ENCODE measurements around the gene NPR2.

NPR2 gene

DNA sequence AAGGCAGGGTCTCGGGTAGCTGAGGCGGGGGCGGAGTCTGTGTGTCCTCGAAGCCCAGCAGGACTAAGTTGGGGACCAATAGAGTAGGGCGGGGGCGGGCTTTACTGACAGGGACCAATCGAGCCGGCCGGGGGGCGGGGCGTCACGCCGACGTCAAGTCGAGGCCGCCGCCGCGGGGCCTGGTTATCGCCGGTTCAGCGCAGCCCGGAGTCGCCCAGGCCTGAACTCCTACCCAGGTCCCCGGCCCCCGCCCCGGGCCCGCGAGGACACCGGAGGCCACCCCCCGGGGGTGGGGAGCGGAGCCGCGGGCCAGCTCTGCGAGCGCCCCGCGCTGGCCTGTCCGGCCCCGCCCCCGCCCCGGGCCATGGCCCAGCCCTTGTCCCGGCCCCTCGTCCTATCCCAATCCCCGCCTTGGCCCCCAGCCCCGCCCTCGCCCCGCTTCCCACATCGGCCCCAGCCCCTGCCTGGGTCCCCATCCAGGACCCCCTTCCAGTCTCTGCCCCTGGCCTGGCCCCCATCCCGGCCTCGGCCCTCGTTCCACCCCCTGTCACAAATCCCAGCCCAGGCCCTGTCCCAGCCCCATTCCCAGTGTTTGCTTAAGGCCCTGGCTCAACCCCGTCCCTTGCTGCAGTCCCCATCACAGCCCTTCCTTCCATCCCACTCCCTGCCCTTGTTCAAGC lies 37.8 kb downstream of the NPR2 start, which contains the start of gene TMEM8B:
TMEM8B (plus strand) TSS at position 145 of the 680 bp plus-strand sequence; CDS start at position 365, 220 bp downstream.
- H4K20me1 ChIP-seq (ENCODE audit: insufficient read depth, low read length), result no peaks in the 10 kb centered on the region
- H3K27me3 ChIP-seq (ENCODE audit: low read depth, low read length), result peaks cover 5% of the 10 kb centered on the region; the same call in 1 of the 2 replicates
- peak within 1 kb of the TSS; percentile 100 for H2AFZ ChIP-seq (ENCODE audit: low read depth, low read length)
- no peak within 1 kb of the TSS for H3K27ac ChIP-seq (ENCODE audit: low read length)
- TF ChIP-seq EZH2phosphoT487 (IDR thresholded peaks at IDR 0.05; ENCODE audit: low read depth) (no peak), CTCF (IDR thresholded peaks at IDR 0.05; ENCODE audit: low read depth, low read length) (no peak)
- peaks cover 42% of the 10 kb centered on the region for H3K4me1 ChIP-seq (ENCODE audit: low read length)
- H3K9me3 ChIP-seq (ENCODE audit: insufficient read depth, low read length), result no peaks in the 10 kb centered on the region
- peak within 1 kb of the TSS; percentile 100 for H3K4me2 ChIP-seq (ENCODE audit: low read length)
- H3K9ac ChIP-seq (ENCODE audit: low read length), result peak within 1 kb of the TSS; percentile 82
- 0 out of 2 replicates have a peak, but pooled peaks cover 3% of the 10 kb centered on the region for H3K79me2 ChIP-seq (ENCODE audit: low read length)
- H3K36me3 ChIP-seq (replicated peaks; ENCODE audit: low read depth, low read length), result no peaks in the 10 kb centered on the region
- H3K4me3 ChIP-seq (ENCODE audit: low read length), result peak within 1 kb of the TSS; percentile 99

DNA sequence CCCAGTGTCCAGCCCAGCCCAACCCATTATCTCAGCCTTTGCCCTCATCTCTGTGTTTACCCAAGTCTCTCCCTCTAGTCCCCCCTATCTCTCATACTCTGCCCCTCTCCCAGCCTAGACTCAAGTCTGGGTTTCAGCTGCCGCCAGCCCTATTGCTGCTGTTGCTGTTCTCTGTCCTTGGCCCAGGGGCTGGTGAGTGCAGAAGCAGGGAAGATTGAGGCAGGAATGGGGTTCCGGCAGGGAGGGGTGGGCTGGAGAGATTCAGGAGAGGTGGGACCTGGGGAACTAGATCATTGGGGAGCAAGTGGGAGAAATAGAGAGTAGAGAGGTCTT lies 38.3 kb downstream of the NPR2 start:
- Histone ChIP-seq H3K79me2 (ENCODE audit: low read length) (0 out of 2 replicates have a peak, but pooled peaks cover 3% of the 10 kb centered on the region), H4K20me1 (ENCODE audit: insufficient read depth, low read length) (no peaks in the 10 kb centered on the region), H3K27me3 (ENCODE audit: low read depth, low read length) (peaks cover 5% of the 10 kb centered on the region; the same call in 1 of the 2 replicates), H3K9ac (ENCODE audit: low read length) (peak overlapping the region; percentile 82), H3K4me1 (ENCODE audit: low read length) (peaks cover 47% of the 10 kb centered on the region), H3K9me3 (ENCODE audit: insufficient read depth, low read length) (no peaks in the 10 kb centered on the region), H3K36me3 (replicated peaks; ENCODE audit: low read depth, low read length) (peaks cover under 1% of the 10 kb centered on the region), H3K4me2 (ENCODE audit: low read length) (peak overlapping the region; percentile 84), H3K27ac (ENCODE audit: low read length) (no peak overlapping the region), H3K4me3 (ENCODE audit: low read length) (peak overlapping the region; percentile 99), H2AFZ (ENCODE audit: low read depth, low read length) (no peak overlapping the region)
- TF ChIP-seq EZH2phosphoT487 (IDR thresholded peaks at IDR 0.05; ENCODE audit: low read depth) (no peak), CTCF (IDR thresholded peaks at IDR 0.05; ENCODE audit: low read depth, low read length) (no peak)

GRCh38 chr9:35831040-35831439 lies 39.6 kb downstream of the NPR2 start:
- Histone ChIP-seq H3K4me1 (ENCODE audit: low read length) (peaks cover 44% of the 10 kb centered on the region), H3K27ac (ENCODE audit: low read length) (no peak overlapping the region), H3K27me3 (ENCODE audit: low read depth, low read length) (peaks cover 5% of the 10 kb centered on the region; the same call in 1 of the 2 replicates), H4K20me1 (ENCODE audit: insufficient read depth, low read length) (no peaks in the 10 kb centered on the region), H3K4me2 (ENCODE audit: low read length) (no peak overlapping the region), H3K9ac (ENCODE audit: low read length) (no peak overlapping the region), H3K4me3 (ENCODE audit: low read length) (no peak overlapping the region), H2AFZ (ENCODE audit: low read depth, low read length) (no peak overlapping the region), H3K9me3 (ENCODE audit: insufficient read depth, low read length) (no peaks in the 10 kb centered on the region), H3K36me3 (replicated peaks; ENCODE audit: low read depth, low read length) (peaks cover 8% of the 10 kb centered on the region), H3K79me2 (ENCODE audit: low read length) (0 out of 2 replicates have a peak, but pooled peaks cover 3% of the 10 kb centered on the region)
- TF ChIP-seq EZH2phosphoT487 (IDR thresholded peaks at IDR 0.05; ENCODE audit: low read depth), result no peak
- TF ChIP-seq CTCF (IDR thresholded peaks at IDR 0.05; ENCODE audit: low read depth, low read length), result no peak

DNA sequence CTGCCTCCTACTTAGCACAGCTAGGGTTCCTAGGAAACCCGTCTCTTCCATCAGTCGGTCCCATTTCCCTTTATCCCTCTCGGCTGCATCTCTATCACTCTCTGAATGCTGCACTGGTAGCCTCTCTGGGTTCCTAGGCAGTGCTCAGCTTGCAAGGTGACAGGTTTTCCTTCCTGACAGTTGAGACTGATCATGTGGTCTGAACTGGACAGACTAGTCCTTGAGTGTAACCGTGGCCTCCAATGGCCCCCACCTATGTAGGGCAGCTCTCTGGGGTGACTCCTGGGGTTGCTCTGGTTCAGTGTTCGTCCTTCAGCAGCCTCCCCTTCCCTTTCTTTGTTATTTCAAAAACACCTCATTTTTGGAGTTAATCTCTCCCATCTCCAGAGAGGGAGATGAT lies 41.4 kb downstream of the NPR2 start:
- no peak overlapping the region for H3K9ac ChIP-seq (ENCODE audit: low read length)
- no peak overlapping the region for H3K4me3 ChIP-seq (ENCODE audit: low read length)
- no peak overlapping the region for H3K27ac ChIP-seq (ENCODE audit: low read length)
- peaks cover 8% of the 10 kb centered on the region for H3K36me3 ChIP-seq (replicated peaks; ENCODE audit: low read depth, low read length)
- no peak overlapping the region for H2AFZ ChIP-seq (ENCODE audit: low read depth, low read length)
- H4K20me1 ChIP-seq (ENCODE audit: insufficient read depth, low read length), result no peaks in the 10 kb centered on the region
- H3K79me2 ChIP-seq (ENCODE audit: low read length), result 0 out of 2 replicates have a peak, but pooled peaks cover 3% of the 10 kb centered on the region
- TF ChIP-seq CTCF (IDR thresholded peaks at IDR 0.05; ENCODE audit: low read depth, low read length) (no peak), EZH2phosphoT487 (IDR thresholded peaks at IDR 0.05; ENCODE audit: low read depth) (no peak)
- H3K27me3 ChIP-seq (ENCODE audit: low read depth, low read length), result no peaks in the 10 kb centered on the region
- H3K9me3 ChIP-seq (ENCODE audit: insufficient read depth, low read length), result no peaks in the 10 kb centered on the region
- H3K4me1 ChIP-seq (ENCODE audit: low read length), result peaks cover 42% of the 10 kb centered on the region
- no peak overlapping the region for H3K4me2 ChIP-seq (ENCODE audit: low read length)

All from OCI-LY3 (cell line).